HepG2 (cell line): ENCODE measurements around the gene NELFB. TPM values are rescaled to one million over a fixed set of nuclear protein-coding genes. Genes with fewer than 3 reads are reported as not detected.
A peak's percentile ranks its signal among the peaks of the same experiment; 100 is the strongest.

Experiments used
- CC2D1A ChIP-seq: sonication (generic); formaldehyde crosslinking; IDR thresholded peaks from 2 replicates; pipeline ENCODE4 v1.8.1; 2023; ENCODE audit warnings: mild to moderate bottlenecking, missing genetic modification reagents
- DNMT3B ChIP-seq: conservative IDR thresholded peaks from 2 replicates; pipeline ENCODE4 v1.6.1; 2016; ENCODE audit warnings: missing biosample characterization, control low read depth
- ELF3 ChIP-seq: IDR thresholded peaks from 2 replicates; pipeline ENCODE4 v1.6.1; 2016; ENCODE audit warnings: missing genetic modification reagents, missing compliant biosample characterization
- ESRRA ChIP-seq: sonication (generic); formaldehyde crosslinking; IDR thresholded peaks from 2 replicates; pipeline ENCODE4 v1.5.1; 2020; ENCODE audit warnings: mild to moderate bottlenecking, low read depth, missing genetic modification reagents
- ETV6 ChIP-seq: sonication (generic); formaldehyde crosslinking; conservative IDR thresholded peaks from 2 replicates; pipeline ENCODE4 v1.4.0; 2020; ENCODE audit warnings: missing genetic modification reagents
- KDM3A ChIP-seq: IDR thresholded peaks from 2 replicates; pipeline ENCODE4 v1.6.1; 2018; ENCODE audit warnings: low read depth, missing compliant biosample characterization
- NFYB ChIP-seq: sonication (generic); formaldehyde crosslinking; IDR thresholded peaks from 2 replicates; pipeline ENCODE4 v1.4.0; 2020; ENCODE audit warnings: missing genetic modification reagents
- PAF1 ChIP-seq: IDR thresholded peaks from 2 replicates; pipeline ENCODE4 v1.6.1; 2016; ENCODE audit warnings: missing genetic modification reagents, missing compliant biosample characterization
- PTBP1 ChIP-seq: fragments of 200-400 bp; formaldehyde crosslinking; IDR thresholded peaks from 2 replicates; pipeline ENCODE4 v1.6.1; 2018; ENCODE audit warnings: low read length, low read depth; ENCODE audit not compliant: poor library complexity, severe bottlenecking
- RARG ChIP-seq: sonication (generic); formaldehyde crosslinking; IDR thresholded peaks from 2 replicates; pipeline ENCODE4 v1.4.0; 2020; ENCODE audit warnings: low read depth, mild to moderate bottlenecking, missing genetic modification reagents
- RBAK ChIP-seq: sonication (generic); formaldehyde crosslinking; IDR thresholded peaks from 2 replicates; pipeline ENCODE4 v1.5.1; 2020; ENCODE audit warnings: mild to moderate bottlenecking, missing genetic modification reagents
- RFXAP ChIP-seq: sonication (generic); formaldehyde crosslinking; IDR thresholded peaks from 2 replicates; pipeline ENCODE4 v1.4.0; 2020; ENCODE audit warnings: missing genetic modification reagents, borderline replicate concordance
- SALL2 ChIP-seq: sonication (generic); formaldehyde crosslinking; IDR thresholded peaks from 2 replicates; pipeline ENCODE4 v1.8.1; 2023; ENCODE audit warnings: mild to moderate bottlenecking, missing genetic modification reagents, inconsistent platforms
- SAP130 ChIP-seq: IDR thresholded peaks from 2 replicates; pipeline ENCODE4 v1.6.1; 2016; ENCODE audit warnings: low read depth
- SIN3A ChIP-seq: IDR thresholded peaks from 2 replicates; pipeline ENCODE4 v1.6.1; 2011; ENCODE audit warnings: low read depth, mild to moderate bottlenecking, control low read depth, low read length, borderline replicate concordance
- TCF7L2 ChIP-seq: IDR thresholded peaks from 2 replicates; pipeline ENCODE4 v1.6.1; 2011; ENCODE audit warnings: mild to moderate bottlenecking, low read depth, low read length, moderate library complexity
- TOE1 ChIP-seq: sonication (generic); formaldehyde crosslinking; IDR thresholded peaks from 2 replicates; pipeline ENCODE4 v1.4.0; 2020; ENCODE audit warnings: mild to moderate bottlenecking, missing genetic modification reagents
- ZIK1 ChIP-seq: sonication (generic); formaldehyde crosslinking; IDR thresholded peaks from 2 replicates; pipeline ENCODE4 v1.5.0; 2020; ENCODE audit warnings: mild to moderate bottlenecking, low read depth, missing genetic modification reagents, borderline replicate concordance
- ZNF124 ChIP-seq: sonication (generic); formaldehyde crosslinking; IDR thresholded peaks from 2 replicates; pipeline ENCODE4 v1.4.0; 2020; ENCODE audit warnings: missing genetic modification reagents
- ZNF709 ChIP-seq: sonication (generic); formaldehyde crosslinking; IDR thresholded peaks from 2 replicates; pipeline ENCODE4 v1.5.0; 2020; ENCODE audit warnings: mild to moderate bottlenecking, missing genetic modification reagents
- ZNF773 ChIP-seq: sonication (generic); formaldehyde crosslinking; IDR thresholded peaks from 2 replicates; pipeline ENCODE4 v1.4.0; 2020; ENCODE audit warnings: missing genetic modification reagents, borderline replicate concordance
- ZNF782 ChIP-seq: sonication (generic); formaldehyde crosslinking; IDR thresholded peaks from 2 replicates; pipeline ENCODE4 v1.4.0; 2020; ENCODE audit warnings: missing genetic modification reagents, mild to moderate bottlenecking, borderline replicate concordance
- polyA plus RNA-seq, 8 experiments: library from polyadenylated mRNA; depleted of rRNA in 3 of 8; stranded (reverse) in 7 of 8; unstranded in 1 of 8; fragments of >200 nt; fragmentation: Illumina TruSeq in 4 of 8; extraction: Trizol in 4 of 8; gene quantifications; 2 replicates each; pipeline versions ENCODE4 v1.2.1 to v1.2.3, GENCODE V29; 2011 to 2016; ENCODE audit warnings: low read depth in 4 of 8, missing spikeins in 1 of 8, mixed read lengths in 1 of 8; ENCODE audit not compliant: insufficient read depth in 1 of 8
- total RNA-seq, 5 experiments: library from RNA; depleted of rRNA; stranded (reverse); fragments of >200 nt; fragmentation: Illumina TruSeq; extraction: Trizol; gene quantifications; 2 replicates each; pipeline ENCODE4 v1.2.3, GENCODE V29; 2016; ENCODE audit warnings: low read depth in 1 of 5
- TF ChIP-seq, protein P1 (sequence below): sonication (generic); formaldehyde crosslinking; IDR thresholded peaks from 2 replicates; pipeline ENCODE4 v1.5.0; 2020; ENCODE audit warnings: mild to moderate bottlenecking, missing genetic modification reagents
- TF ChIP-seq, protein P2 (sequence below): sonication (generic); formaldehyde crosslinking; IDR thresholded peaks from 2 replicates; pipeline ENCODE4 v1.8.0; 2023; ENCODE audit warnings: mild to moderate bottlenecking, missing genetic modification reagents
- TF ChIP-seq, protein P3 (sequence below): sonication (generic); formaldehyde crosslinking; IDR thresholded peaks from 2 replicates; pipeline ENCODE4 v1.8.1; 2023; ENCODE audit warnings: mild to moderate bottlenecking, moderate library complexity, missing genetic modification reagents
- TF ChIP-seq, protein P4 (sequence below): sonication (generic); formaldehyde crosslinking; IDR thresholded peaks from 2 replicates; pipeline ENCODE4 v1.8.0; 2022; ENCODE audit warnings: mild to moderate bottlenecking, missing genetic modification reagents, moderate library complexity

NELFB gene
- total and polyA plus RNA-seq, 2 of the 13 experiments (the other 11 are each of a cell fraction or from before 2014, with no cell fraction given): 26.5 to 45.8 TPM

DNA sequence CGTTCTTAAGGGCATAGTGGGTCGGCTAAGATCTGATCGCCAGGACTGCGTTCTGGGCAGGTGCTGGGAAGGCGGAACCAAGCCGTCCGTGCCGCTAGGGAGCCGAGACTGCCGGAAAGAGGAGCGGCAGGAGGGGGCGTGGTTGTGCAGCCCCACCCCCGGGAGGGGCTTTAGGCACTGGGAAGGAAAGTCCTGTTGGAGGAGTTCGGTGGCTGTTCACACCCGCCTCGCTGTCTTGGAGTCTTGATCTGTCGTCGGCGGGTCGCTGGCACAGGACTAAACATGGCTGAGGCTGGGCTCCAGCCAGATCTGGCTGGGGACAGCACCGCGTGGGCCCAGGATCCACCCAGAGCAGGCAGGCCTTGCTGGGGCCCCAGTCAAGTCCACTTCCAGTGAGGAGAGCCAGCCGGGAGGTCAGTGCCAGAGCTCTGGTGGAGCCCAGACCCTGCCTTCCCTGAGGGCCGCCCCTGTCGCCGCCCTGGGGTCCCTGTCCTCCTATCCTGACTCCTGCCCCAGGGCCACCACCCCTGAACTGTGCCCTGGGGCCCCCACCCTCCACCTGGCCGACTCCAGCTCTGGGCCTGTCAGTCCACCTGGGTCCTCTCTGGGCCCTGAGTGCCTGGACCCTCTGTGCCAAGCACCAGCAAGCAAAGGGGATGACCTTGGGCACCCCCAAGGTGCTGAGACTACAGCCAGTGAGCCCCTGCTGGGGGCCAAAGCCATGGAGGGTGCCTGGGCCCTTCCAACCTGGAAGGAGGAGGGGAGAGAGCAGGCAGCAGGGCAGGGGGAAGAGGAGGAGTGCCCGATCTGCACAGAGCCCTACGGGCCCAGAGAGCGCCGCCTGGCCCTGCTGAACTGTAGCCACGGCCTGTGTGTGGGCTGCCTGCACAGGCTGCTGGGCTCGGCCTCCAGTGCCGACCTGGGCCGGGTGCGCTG, 37.6 kb upstream of the NELFB start (continued):
- no peak for TF ChIP-seq NFYB (CRISPR knock-in tag)
- TF ChIP-seq ZNF709: peak; percentile 75; the same call in 1 of the 2 replicates
- TF ChIP-seq ZNF124 (CRISPR knock-in tag): no peak
- 0 out of 2 replicates have a peak, but pooled peaks have one; percentile 36 for TF ChIP-seq SALL2
- no peak for TF ChIP-seq RBAK (CRISPR knock-in tag)
- peak; percentile 25 for TF ChIP-seq PTBP1
- peak; percentile 82 for TF ChIP-seq ZIK1
- TF ChIP-seq RARG (CRISPR knock-in tag): no peak
- no peak for TF ChIP-seq PAF1 (CRISPR knock-in tag)
- peak; percentile 58; the same call in 1 of the 2 replicates for TF ChIP-seq ELF3
- no peak for TF ChIP-seq TCF7L2
- TF ChIP-seq CC2D1A (CRISPR knock-in tag): peak; percentile 74; the same call in 1 of the 2 replicates
- TF ChIP-seq, protein P1, sequence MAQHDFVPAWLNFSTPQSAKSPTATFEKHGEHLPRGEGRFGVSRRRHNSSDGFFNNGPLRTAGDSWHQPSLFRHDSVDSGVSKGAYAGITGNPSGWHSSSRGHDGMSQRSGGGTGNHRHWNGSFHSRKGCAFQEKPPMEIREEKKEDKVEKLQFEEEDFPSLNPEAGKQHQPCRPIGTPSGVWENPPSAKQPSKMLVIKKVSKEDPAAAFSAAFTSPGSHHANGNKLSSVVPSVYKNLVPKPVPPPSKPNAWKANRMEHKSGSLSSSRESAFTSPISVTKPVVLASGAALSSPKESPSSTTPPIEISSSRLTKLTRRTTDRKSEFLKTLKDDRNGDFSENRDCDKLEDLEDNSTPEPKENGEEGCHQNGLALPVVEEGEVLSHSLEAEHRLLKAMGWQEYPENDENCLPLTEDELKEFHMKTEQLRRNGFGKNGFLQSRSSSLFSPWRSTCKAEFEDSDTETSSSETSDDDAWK (CRISPR knock-in tag): no peak
- TF ChIP-seq RFXAP: no peak
- no peak for TF ChIP-seq TOE1 (CRISPR knock-in tag)
- TF ChIP-seq DNMT3B (CRISPR knock-in tag): no peak
- TF ChIP-seq ZNF782: no peak
- TF ChIP-seq ZNF773 (CRISPR knock-in tag): no peak
- no peak for TF ChIP-seq ESRRA (CRISPR knock-in tag)
- no peak; the same call in 1 of the 2 replicates for TF ChIP-seq SIN3A
- TF ChIP-seq, protein P2, sequence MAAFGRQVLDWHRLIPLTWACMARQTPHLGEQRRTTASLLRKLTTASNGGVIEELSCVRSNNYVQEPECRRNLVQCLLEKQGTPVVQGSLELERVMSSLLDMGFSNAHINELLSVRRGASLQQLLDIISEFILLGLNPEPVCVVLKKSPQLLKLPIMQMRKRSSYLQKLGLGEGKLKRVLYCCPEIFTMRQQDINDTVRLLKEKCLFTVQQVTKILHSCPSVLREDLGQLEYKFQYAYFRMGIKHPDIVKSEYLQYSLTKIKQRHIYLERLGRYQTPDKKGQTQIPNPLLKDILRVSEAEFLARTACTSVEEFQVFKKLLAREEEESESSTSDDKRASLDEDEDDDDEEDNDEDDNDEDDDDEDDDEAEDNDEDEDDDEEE: 0 out of 2 replicates have a peak, but pooled peaks have one; percentile 52
- no peak for TF ChIP-seq ETV6 (CRISPR knock-in tag)
- TF ChIP-seq SAP130 (CRISPR knock-in tag): peak; percentile 89
- no peak for TF ChIP-seq KDM3A (CRISPR knock-in tag)
- TF ChIP-seq, protein P3, sequence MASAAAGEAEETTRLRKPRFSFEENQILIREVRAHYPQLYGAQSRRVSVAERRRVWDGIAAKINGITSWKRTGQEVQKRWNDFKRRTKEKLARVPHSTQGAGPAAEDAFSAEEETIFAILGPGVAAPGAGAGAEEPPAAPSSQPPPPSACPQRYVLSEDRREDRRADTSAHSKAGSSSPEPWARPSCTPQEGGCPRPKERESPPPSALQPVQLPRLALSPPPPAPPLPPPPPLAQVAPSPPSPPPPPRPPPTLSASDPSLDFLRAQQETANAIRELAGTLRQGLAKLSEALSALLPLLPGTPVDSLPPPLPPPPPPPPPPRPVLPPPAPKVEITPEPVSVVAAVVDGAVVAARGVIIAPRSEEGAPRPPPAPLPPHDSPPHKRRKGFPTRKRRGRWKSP (CRISPR knock-in tag): 0 out of 2 replicates have a peak, but pooled peaks have one; percentile 44
- TF ChIP-seq, protein P4, sequence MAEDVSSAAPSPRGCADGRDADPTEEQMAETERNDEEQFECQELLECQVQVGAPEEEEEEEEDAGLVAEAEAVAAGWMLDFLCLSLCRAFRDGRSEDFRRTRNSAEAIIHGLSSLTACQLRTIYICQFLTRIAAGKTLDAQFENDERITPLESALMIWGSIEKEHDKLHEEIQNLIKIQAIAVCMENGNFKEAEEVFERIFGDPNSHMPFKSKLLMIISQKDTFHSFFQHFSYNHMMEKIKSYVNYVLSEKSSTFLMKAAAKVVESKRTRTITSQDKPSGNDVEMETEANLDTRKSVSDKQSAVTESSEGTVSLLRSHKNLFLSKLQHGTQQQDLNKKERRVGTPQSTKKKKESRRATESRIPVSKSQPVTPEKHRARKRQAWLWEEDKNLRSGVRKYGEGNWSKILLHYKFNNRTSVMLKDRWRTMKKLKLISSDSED (CRISPR knock-in tag): no peak
